ENCODE data around the gene ABHD15.

ABHD15 gene

DNA sequence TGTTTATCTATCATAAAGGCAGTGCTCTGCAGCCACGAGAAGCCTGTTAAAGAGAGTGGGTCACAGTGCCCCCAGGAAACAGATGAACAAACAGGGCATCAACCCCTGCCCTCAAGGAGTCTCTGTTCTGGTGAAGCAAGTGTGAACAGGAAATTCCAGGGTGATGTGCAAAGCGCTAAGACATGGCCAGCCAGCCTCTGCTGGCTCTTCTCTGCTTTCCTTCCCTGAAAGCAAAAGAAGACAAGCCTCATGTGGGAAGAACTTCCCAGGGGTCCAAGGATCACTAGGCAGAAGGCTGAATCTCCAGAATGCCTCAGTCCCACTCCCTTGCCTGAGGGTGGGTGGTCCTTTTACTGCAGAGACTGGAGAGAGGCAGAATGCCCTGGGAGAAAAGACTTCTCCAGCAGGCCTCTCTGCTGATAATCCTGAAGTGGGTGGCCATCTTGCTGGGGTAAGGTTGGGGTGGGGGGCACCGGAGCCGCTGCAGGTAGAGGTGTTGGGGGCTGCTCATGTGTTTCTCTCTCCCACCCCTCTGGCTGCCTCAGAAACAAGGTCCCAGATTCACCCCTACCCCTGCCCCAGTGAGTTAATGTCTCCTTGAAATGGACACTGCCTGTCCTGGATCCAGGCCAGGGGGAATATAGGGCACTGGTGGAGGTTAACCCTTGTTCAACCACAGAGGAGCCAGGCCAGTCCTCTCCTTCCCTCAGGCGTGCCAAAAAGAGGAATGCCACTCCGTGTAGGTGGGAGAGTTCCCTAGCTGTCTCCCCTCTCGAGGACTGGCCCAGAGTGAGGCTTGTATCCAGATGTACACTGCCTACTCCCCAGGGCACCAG lies 28.5 kb upstream of the ABHD15 start:
- peak in 1 of 14 donors; percentile 37 for DNase-seq

DNA sequence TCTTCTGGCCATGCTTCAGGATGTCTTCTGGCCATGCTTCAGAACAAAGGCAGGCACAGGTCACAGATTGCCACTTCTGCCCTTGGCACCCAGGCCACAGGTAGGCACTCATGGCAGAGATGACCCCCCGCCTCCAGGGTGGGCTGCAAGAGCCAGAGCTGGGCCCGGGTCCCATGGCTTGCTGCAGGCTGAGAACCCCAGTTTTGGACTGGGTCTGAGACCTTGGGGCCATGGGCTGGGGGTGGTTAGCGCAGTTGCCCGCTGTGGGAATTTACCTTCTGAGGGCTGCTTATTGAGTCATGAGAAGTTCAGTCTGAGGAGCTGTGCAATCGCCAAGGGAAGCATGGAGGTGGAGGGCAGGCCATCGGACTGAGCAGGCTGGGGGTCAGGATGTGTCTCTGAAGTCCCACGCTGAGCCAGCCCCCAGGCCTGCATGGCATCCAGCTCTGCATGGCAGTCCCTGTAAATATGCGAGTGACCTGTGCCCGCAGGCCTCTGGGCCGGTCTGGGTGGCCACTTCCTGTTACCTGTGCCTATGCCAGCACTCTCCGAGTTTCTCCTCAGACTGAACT lies 27.8 kb upstream of the ABHD15 start:
- DNase-seq, result no peak

DNA sequence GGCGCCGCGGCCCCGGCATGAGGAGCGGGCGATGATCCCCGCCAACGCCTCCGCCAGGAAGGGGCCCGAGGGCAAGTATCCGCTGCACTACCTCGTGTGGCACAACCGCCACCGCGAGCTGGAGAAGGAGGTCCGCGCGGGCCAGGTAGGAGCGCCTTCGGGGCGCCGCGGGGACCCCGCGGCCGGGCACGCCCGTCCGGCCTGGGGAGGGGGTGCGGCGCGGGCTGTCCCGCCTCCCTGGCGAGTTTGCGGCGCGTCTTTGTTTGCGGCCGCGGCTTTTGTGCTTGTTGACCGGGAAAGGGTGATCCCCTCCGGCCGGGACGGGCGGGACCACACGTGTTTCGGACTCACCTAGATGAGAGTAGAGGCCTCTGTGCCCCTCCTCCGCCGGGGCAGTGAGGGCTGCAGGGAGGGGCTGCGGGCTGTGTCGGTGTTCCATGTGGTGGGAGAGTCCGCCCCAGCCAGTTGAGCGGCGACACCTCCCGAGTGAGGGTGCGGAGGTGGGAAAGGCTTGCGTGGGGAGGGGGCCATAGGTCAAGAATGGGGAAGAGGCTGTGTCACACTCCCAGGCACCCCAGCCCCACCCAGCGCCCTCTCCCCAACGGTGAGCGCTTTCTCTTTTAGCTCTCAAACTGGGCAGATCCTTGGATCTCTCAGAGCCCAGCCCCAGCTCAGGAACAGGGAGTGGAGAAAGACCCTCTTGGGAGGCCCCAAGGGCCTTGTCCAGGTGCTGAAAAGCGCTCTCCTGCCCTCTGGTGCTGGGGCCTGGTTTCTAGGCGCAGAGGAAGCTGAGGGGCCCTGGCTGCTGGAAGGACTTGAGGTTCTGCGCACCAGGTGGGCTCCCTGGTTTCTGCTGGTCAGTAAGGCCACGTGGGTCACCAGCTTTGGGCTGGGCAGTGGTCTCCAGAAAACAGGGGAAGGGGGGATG lies 27.0 kb upstream of the ABHD15 start:
- DNase-seq, result peak in 1 of 14 donors; percentile 26

DNA sequence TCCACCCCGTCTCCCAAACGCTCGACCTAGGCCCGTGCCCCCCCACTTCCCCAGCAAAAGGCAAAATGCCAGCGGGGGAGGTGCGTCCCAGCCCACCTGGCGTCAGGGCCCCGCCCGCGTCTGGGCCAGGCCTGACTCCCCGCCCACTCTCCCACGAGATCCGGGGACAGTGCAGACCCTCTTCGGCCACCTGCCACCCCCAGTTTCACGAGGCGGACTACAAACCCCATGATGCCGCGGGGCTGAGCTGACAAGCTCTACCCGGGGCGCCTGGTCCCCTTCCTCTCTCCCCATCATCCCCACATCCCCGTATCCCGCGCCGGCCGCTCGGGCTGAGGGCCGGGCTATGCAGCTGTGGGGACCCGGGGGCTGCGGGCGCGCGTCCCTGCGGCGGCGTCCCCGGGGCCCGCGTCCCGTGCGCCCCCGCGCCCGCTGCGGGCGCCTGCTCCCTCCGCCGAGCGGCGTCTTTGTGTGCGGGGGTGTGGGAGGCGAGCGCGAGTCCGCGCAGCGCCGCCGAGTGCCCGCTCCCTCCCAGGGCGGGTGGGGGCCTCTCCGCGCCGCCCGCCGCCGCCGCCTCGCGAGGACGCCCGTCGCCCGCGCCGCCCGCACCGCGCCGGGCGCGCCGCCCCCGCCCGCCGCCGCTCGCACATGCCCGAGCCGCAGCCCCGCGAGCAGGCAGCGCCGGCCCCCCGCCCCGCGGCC lies 26.2 kb upstream of the ABHD15 start, which contains the start of gene ANKRD13B:
ANKRD13B (plus strand) TSS at position 283 of the 702 bp plus-strand sequence. CDS start 490 bp downstream, outside the sequence.
- DNase-seq, result peak in 11 of 14 donors; percentile 35 to 83 (median 61)

DNA sequence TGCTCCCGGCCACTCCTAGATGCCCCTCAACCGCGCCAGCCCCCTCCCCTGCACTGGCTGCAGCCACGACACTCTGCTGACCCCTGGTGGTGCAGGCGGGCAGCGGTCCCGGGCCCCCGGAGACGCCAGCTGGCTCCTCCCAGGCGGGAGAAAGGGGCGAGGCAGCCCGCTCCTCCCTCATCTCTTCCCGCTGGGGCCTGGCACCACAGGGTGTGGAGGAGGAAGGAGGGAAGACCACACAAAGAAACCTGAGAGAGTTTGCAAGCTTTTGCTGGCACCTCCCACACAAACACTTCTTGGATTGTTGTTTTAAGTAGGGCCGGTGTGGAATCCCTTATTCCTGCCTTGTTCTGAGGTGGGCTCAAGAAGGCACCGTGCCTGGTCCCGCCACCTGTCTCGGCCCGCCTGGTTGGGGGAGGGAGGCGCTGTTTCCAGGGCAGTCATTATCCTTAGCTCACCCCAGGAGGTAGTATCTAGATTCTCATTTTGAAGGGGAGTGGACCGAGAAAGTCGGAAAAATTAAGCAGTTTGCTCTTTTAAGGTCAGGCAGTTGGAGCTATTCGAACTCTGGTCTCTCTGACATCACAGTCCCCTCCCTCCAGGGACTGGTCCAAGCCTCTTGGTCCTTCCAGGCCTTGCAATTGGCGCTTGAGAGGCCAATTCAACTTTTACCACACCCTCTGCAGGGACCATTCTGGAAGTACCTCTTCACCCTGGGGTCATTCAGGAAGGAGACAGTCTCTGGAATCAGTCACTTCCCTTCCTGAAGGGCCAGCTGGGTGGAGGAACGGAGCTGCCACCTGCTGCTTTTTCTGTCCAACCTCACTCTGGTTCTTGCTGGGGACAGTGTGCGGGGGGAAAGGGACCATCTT lies 25.1 kb upstream of the ABHD15 start:
- DNase-seq, result peak in 13 of 14 donors; percentile 53 to 91 (median 84)

DNA sequence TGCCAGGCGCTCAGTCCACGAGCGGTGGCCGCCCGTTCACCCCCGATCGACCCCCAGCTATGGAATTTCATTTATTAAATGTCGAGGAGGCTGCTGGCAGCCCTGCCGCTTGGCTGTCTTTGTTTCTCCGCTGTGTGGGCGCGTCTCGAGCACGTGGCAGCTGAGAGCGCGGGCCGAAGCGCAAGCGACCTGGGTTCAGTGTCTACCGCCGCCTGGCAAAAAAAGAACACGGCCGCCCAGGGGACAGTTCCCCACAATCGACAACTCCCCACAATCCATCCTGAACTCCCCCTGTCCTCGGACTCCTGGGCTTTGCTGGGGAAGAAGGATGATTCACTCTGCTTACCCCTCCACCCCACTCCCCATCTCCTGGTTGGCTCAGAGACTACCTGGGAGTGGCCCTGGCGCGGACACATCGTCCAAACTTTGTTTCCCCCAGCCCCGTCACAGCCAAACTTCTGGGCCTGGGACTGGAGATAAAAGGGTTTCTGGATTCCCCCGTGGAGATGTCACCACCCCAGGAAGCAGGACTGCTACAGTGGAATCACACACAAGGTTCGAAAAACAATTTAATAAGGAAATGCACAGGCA lies 24.4 kb upstream of the ABHD15 start:
- DNase-seq, result peak in 7 of 14 donors; percentile 51 to 74 (median 65)

DNA sequence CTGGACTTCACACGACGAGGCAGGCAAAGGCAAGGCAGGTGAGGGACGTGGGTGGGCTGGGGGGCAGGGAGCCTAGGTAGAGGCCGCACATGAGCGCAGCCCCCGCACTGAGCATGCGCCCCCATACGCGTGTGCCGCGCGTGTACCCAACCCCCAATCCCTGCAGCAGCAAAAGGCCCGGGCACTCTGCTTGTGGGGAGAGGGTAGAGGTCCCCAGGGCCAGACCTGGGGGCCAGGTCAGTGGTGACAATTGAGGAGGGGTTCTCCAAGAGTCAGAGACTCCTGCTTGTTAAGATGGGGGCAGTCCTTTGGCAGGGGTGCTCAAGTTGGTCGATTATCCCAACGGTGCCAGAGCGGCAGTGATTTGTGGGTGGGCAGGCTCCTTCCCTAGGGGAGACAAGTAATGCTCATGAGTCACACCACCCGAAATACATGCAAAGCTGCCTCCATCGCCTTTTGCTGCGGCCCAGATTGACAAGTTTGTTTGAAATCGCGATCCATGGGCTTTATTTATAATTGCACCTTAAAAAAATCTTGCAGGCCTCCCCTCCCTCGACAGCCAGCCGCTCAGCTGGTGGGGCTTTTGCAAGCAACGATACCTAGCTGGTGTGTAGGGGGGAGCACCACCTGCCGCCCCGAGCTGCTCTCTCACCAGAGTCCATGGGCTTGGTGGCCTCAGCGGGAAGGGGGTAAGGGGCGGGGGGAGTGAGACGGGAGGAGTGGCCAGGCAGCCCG lies 23.7 kb upstream of the ABHD15 start:
- peak in 2 of 14 donors; percentile 57 to 58 for DNase-seq

DNA sequence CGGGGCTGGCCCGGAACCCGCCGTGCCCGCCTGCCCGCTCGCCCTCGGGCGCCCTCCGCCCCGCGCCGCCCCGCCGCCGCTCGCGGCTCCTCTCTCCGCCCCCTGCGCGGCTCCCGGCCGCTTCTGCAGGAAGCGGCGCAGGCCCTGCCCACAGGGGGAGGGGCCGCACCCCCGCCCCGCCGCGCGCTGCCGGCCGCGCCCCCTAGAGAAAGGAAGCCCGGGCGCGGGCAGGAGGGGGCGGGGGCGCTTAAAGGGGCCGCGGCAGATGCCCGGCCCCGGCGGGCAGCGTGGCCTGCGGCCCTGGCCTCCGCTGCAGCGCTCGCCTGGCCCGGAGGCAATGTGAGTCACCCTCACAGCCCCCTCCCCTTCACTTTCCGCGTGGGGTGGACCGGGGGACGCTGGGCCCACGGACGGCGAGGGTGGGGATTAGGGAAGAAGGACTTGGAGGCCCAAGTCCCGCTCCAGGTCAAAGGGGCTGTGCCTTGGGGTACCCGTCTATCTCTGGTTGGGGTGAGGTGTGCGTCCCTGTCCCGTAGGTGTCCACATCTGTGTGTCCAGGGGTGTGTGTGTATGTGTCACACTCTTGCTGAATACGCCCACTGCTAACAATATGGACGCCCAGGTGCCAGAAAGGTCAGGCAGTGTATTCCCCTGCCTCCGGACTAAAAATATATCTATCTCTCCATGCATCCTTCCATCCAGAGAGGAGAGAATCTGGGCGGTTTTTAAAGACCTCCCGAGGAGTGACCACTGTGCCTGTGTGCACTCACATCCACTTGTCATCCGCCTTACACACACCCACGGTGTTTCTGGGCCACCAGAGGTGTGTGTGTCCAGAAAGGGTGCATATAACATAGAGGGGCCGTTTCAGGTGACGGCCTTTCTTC lies 22.9 kb upstream of the ABHD15 start, which contains the start of gene GIT1:
GIT1 (minus strand) TSS at position 125 of the 887 bp plus-strand sequence. CDS start 270 bp downstream, outside the sequence.
- DNase-seq, result peak in 12 of 14 donors; percentile 64 to 88 (median 72)

DNA sequence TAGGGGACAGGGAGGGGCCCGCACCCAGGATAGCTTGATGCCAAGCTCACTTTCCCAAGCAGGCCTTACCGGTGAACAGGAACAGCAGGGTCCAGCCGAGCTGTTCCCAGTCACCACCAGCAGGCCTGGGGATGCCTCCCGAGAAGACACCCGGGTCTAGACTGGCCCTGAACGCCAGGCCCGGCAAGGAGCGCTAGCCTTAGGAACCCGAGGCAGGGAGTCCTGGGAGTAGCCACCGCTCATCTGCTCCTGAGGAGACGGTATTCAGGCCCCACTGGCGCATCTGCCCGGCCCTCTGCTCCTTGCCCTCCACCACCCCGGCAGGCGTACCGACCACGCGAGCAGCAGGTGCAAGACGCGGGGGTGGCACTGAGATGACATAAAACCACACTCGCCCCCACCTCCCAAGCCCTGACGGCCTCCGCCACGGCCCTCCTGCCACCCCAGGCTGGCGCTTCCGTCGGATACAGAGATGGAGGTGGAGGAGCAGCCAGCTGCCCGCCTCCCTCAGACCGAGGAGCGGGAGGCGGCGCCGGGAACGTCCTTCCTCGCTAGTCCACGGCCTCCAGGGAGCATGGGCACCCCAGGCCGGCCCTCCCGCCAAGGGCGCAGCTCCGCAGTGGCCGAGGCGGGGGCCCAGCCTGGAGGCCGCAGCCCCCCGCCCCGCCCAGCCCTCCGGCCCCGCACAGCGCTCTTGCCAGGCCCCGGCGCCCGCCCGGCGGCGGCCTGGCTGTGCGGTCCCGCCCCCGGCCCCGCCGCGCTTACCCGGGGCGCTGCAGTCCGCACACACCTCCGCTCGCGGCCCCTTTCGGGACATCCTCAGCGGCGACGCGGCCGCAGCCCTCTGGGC lies 21.9 kb upstream of the ABHD15 start:
- peak in 6 of 14 donors; percentile 30 to 63 (median 46) for DNase-seq

DNA sequence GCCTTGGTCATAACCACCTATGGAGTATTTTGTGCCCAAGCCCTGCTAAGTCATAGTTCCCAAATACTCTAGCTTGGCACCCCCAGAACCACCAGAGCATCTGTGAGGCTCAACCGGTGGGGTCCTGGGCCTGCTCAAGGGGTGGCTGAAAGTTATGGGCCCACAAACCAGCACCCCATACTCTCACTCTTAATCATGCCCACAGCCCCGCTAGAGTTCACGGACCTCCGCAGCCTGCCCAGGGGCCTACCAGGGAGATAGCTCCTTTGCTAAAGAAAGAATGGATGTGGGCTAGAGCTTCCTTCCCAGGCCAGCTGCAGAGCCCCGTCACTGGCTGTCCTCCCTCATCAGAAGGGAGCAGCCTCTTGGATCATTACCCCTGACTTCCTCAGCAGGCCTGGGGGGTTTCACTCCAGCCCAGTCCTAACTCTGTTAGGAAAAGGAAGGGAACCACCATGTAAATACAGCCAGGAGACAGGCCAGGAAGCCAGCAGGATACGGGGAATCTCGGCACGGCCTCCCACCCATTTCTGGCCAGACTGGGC lies 21.3 kb upstream of the ABHD15 start:
- peak in 2 of 14 donors; percentile 8 to 39 for DNase-seq

DNA sequence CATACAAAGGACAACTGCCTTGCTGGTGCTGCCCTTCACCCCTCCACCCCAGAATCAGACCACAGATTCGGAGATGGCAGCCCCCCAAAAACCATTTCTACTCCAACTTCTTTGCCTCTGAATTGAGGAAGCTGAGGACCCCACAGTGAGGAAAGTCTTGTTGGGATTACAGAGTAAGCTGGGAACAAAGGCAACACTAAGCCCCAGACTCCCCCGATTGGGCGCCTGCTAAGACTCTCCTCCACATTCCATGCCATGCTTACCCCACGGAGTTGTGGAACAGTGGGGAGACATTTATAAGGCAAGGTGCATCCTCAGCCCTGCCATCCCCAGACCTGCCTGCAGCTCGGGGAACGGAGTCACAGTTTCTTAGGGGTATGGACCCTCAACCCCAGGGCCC lies 20.8 kb upstream of the ABHD15 start:
- no peak for DNase-seq

DNA sequence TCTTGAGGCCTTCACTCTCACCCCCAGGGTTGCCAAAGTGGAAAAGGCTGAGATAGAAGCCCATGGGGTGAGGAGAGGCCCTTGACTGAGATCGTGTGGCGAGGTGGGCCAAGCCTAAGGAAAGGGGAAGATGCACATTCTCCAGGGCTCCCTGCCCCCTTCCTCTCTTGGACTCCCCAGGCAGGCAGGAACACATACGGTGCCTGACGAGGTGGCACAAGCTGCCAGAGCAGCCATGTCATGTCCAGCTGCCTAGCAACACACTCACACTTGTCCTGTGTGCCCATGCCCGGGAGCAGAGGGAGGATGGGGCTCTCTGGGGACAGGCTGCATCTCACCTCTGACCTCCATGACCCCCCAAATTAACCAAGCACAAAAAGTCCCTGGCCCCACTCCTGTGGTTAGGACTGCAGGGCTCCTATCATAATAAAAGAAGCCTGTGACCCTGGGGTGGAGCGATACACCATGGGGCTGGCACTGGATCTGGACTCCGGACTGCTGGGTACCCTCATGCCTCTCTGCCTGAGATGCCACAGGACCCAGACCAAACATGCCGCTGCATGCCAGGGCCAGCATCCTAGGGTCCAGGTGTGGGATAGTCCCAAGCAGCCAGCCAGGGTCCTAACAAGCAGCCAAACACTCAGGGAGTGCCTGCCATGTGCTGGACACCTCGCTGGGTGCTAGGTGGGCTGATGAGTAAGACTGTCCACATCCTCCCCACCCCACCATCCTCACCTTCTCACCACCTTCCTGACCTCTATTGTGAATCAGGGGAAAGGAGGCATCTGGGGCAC lies 20.0 kb upstream of the ABHD15 start:
- DNase-seq, result no peak

DNA sequence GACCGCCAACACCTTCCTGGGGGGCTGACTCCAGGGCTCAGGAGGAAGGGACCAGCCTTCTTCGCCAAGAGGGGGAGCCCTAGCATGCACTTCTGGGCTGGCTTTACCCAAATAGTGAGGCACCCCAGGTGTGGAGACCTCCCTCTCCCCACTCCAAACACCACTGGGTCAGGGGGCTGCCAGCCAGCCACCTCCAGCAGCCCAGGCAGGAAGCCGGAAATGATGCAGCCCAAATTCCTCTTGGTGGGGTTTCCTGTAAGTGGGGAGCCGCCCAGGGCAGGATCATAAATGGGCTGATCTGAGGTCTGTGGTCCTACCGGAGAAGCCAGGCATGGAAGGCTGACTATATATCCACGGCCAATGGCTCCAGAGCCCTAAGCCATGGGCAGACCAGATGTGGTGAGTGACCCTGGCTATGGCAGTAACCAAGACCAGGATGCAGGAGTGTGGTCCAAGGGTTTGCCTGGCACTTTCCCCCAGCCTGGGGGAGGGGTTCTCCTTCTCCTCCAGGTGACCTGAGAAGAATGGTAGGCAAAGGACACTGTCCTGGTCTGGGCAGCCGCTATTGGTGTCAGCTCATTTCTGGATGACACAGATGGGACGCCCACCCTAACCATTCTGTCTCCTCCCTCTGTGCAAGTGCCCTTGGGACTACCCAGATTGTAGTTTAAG lies 18.4 kb upstream of the ABHD15 start:
- no peak for DNase-seq

DNA sequence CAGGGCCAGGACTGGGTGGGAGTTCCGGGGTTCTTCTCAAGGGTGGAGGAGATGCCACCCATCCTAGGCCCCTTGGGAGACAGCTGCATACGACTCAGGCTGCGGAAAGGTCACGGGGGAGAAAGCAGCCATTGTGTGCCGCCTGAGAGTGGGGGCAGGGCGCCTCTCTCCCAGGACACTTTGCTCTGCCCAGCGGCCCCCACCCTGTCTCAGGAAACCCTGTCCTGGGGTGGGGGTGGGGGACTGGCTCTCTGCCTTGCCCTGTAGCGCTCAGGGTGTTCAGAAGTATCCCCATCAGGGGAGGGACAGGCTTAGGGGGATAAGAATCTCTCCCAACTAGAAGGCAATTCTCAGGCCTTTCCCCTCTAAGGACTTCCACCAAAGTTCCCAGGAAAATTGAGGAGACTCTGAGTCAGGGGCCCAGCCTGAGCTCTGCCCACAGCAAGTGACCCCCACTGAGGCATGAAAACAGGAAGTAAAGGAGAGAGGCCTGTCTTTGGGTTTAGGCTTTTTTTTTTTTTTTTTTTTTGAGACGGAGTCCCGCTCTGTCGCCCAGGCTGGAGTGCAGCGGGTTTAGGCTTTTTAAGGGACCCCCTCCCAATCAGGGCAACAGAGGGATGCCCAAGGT lies 17.7 kb upstream of the ABHD15 start:
- DNase-seq, result peak in 11 of 14 donors; percentile 20 to 84 (median 68)

All from C1 segment of cervical spinal cord (tissue), 14 donors.